Panc1 (cell line): ENCODE measurements around the gene ZBTB18. TPM values are rescaled to one million over a fixed set of nuclear protein-coding genes. Genes with fewer than 3 reads are reported as not detected.

Source experiments
- total RNA-seq: library from RNA; stranded (reverse); gene quantifications from one replicate; pipeline ENCODE4 v1.2.1, GENCODE V29; 2021; ENCODE audit not compliant: unreplicated experiment

The ZBTB18 gene
- total RNA-seq, 1 experiment from 2014 or later = 9.9 TPM

Other genes with a start within 250 kb of the ZBTB18 start
- 11.0 TPM for gene AKT3, start 201.0 kb upstream of the ZBTB18 start, total RNA-seq